PFSK-1 (cell line): Measurements from ENCODE around the gene CDHR2.

ENCODE experiments used
- FOXP2 ChIP-seq: optimal IDR thresholded peaks from 2 replicates; pipeline ENCODE3; 2011; ENCODE audit warnings: borderline replicate concordance, control low read depth, inconsistent platforms; ENCODE audit not compliant: insufficient read depth; ENCODE audit errors: extremely low read length, extremely low read depth
- POLR2AphosphoS5 ChIP-seq: IDR thresholded peaks from 2 replicates; pipeline ENCODE4 v1.6.1; 2012; ENCODE audit warnings: low read depth, mild to moderate bottlenecking, control low read depth, low read length, moderate library complexity
- SIN3A ChIP-seq: IDR thresholded peaks from 2 replicates; pipeline ENCODE4 v1.6.1; 2012; ENCODE audit warnings: mild to moderate bottlenecking, low read length, moderate library complexity, borderline replicate concordance; ENCODE audit not compliant: insufficient read depth
- TAF1 ChIP-seq: IDR thresholded peaks from 2 replicates; pipeline ENCODE4 v1.6.1; 2012; ENCODE audit warnings: low read length, control low read depth, borderline replicate concordance; ENCODE audit not compliant: insufficient read depth
- TF ChIP-seq, protein P1 (sequence below), 2 experiments: IDR thresholded peaks; 2 replicates each; pipeline versions ENCODE4 v1.6.1 to v1.8.0; 2011 to 2012; ENCODE audit warnings: low read depth in 2 of 2, low read length in 2 of 2, control low read depth in 1 of 2, inconsistent platforms in 1 of 2, mild to moderate bottlenecking in 1 of 2, moderate library complexity in 1 of 2; ENCODE audit not compliant: insufficient read depth in 1 of 2

The CDHR2 gene

DNA sequence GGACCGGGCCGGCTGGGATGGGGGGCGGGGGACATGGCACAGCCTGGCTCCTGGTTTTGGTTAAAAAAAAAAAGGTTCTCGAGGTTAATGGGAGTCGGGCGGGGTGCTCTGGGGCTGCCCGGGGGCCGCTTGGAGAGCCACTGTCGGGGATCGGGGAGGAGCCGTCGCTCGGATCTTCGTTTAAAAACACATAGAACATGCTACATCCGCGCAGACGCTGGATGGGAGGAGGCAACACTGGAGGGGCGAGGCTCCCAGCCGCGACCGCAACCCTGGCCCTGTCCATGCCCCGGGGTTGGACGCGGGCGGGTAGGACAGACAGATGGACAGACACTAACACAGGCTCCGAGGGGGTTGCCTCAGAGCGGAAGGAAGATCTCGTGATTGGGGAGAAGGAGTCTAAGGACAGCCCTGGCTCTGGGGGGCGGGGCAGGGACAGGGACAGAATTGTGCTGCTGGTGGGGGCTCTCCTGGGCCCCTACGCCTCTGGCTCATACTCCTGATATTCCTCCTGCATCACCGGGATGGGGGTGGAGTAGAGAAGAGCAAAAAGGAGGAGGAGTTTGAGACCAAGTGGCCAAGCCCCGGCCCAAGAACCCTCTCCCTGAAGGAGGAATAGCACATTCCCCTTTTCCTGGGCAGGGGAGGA is 71.3 kb downstream of the CDHR2 start:
- TF ChIP-seq SIN3A (no peak), TAF1 (no peak), FOXP2 (no peak), POLR2AphosphoS5 (no peak)
- TF ChIP-seq, protein P1, sequence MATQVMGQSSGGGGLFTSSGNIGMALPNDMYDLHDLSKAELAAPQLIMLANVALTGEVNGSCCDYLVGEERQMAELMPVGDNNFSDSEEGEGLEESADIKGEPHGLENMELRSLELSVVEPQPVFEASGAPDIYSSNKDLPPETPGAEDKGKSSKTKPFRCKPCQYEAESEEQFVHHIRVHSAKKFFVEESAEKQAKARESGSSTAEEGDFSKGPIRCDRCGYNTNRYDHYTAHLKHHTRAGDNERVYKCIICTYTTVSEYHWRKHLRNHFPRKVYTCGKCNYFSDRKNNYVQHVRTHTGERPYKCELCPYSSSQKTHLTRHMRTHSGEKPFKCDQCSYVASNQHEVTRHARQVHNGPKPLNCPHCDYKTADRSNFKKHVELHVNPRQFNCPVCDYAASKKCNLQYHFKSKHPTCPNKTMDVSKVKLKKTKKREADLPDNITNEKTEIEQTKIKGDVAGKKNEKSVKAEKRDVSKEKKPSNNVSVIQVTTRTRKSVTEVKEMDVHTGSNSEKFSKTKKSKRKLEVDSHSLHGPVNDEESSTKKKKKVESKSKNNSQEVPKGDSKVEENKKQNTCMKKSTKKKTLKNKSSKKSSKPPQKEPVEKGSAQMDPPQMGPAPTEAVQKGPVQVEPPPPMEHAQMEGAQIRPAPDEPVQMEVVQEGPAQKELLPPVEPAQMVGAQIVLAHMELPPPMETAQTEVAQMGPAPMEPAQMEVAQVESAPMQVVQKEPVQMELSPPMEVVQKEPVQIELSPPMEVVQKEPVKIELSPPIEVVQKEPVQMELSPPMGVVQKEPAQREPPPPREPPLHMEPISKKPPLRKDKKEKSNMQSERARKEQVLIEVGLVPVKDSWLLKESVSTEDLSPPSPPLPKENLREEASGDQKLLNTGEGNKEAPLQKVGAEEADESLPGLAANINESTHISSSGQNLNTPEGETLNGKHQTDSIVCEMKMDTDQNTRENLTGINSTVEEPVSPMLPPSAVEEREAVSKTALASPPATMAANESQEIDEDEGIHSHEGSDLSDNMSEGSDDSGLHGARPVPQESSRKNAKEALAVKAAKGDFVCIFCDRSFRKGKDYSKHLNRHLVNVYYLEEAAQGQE (IDR thresholded peaks at IDR 0.05; ENCODE audit: insufficient read depth in 1 of 2, low read depth in 2 of 2, low read length in 2 of 2) = no peak

- TF ChIP-seq POLR2AphosphoS5 = no peak
Observed at GRCh38 chr5:176621661-176622079, 72.5 kb downstream of the CDHR2 start.

- TF ChIP-seq POLR2AphosphoS5 = no peak
- TF ChIP-seq, protein P1 (IDR thresholded peaks at IDR 0.05; ENCODE audit: insufficient read depth in 1 of 2, low read depth in 2 of 2, low read length in 2 of 2) = no peak
- no peak for TF ChIP-seq FOXP2
- no peak for TF ChIP-seq SIN3A
- no peak for TF ChIP-seq TAF1
Observed at GRCh38 chr5:176624142-176624541, 75.0 kb downstream of the CDHR2 start.

DNA sequence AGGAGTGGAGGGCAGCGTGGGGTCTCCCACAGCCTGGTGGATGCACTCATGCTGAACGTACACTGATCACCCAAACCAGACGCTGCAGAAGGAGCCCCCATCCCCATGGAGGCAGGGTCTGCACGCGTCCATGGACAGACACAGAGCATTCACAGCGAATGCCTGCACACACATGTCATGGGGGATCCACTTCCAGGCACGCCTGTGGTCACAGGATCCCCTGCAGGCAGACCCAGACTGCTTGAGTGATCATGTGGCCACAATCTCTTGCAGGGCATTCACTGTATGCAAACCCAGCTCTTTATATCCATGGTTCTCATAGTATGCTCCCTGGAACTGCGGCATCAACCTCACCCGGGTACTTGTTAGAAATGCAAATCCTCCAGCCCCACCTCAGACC is 75.8 kb downstream of the CDHR2 start:
- TF ChIP-seq FOXP2 (no peak), SIN3A (no peak), TAF1 (no peak), POLR2AphosphoS5 (no peak)
- TF ChIP-seq, protein P1 (IDR thresholded peaks at IDR 0.05; ENCODE audit: insufficient read depth in 1 of 2, low read depth in 2 of 2, low read length in 2 of 2) = no peak

DNA sequence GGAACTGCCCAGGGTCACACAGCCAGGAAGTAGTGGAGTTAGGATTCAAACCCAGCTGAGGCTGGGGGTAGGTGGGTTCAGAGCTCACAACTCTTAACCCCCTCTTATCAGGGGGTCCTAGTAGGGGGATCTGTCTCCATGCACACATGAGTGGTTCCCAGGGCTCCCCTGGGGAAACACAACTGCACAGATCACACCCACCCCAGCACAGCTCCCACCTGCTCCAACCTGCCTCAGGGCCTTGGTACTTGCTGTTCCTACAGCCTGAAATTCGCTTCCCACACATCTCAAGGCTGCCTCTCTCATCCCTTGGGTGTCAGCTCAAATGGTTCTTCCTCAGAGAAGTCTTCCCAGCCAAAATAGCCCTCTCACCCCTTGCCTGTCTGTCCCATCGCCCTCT is 76.4 kb downstream of the CDHR2 start:
- TF ChIP-seq POLR2AphosphoS5 (no peak), FOXP2 (no peak), SIN3A (no peak), TAF1 (no peak)
- TF ChIP-seq, protein P1 (IDR thresholded peaks at IDR 0.05; ENCODE audit: insufficient read depth in 1 of 2, low read depth in 2 of 2, low read length in 2 of 2) = no peak
